HG02642 (cell line): ENCODE measurements around the gene FMN2.

Experiments
- ATAC-seq: cut with Tn5 transposase; IDR thresholded peaks from one replicate; pipeline ENCODE4 v1.9.1; 2021; ENCODE audit warnings: mild to moderate bottlenecking; ENCODE audit not compliant: unreplicated experiment, poor library complexity

Gene FMN2

GRCh38 chr1:240190881-240191401 is 99.3 kb downstream of the FMN2 start:
- ATAC-seq: no peak

DNA sequence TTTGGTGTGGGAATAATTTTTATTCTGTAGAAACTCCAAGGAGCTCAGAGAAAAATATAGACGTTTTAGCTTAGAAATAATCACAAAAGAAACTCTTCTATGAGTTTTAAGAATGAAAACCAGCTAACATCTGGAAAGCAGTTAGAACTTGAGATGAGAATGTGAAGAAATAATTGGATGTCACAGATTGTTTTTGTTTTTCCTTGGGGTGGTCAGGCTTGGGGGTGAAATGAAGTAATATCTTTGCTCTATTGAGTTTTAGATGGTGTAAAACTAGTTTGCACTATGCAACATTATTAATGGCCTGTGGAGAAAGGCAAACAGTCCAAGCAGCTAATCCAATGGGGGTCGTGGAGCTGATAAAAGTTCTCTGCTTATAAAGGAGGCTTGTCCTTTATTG is 101.2 kb downstream of the FMN2 start:
- no peak for ATAC-seq

DNA sequence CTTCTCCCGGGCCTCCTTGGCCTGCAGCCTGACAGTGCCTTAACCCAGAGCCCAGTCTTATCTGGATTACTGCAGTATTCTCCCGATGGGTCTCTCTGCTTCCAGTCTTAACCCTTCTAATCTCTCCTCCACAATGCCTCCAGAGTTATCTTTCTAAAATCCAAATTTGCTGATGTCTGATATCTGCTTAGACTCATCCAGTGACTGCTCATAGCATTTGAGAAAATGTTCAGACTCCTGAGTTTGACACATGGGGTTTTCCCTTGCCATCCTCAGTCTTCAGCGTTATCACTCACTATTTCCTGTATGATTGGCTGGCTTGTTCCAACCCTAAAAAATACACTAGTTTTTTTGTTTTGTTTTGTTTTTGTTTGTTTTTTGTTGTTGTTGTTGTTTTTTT is 102.0 kb downstream of the FMN2 start:
- no peak for ATAC-seq

GRCh38 chr1:240194120-240194519 is 102.4 kb downstream of the FMN2 start:
- no peak for ATAC-seq

- no peak for ATAC-seq
These were observed 106.7 kb downstream of the FMN2 start for GRCh38 chr1:240198376-240198775.

- ATAC-seq: no peak
These were observed 108.3 kb downstream of the FMN2 start for GRCh38 chr1:240199758-240200645.

- no peak for ATAC-seq
These were observed 110.2 kb downstream of the FMN2 start for GRCh38 chr1:240201931-240202330.

DNA sequence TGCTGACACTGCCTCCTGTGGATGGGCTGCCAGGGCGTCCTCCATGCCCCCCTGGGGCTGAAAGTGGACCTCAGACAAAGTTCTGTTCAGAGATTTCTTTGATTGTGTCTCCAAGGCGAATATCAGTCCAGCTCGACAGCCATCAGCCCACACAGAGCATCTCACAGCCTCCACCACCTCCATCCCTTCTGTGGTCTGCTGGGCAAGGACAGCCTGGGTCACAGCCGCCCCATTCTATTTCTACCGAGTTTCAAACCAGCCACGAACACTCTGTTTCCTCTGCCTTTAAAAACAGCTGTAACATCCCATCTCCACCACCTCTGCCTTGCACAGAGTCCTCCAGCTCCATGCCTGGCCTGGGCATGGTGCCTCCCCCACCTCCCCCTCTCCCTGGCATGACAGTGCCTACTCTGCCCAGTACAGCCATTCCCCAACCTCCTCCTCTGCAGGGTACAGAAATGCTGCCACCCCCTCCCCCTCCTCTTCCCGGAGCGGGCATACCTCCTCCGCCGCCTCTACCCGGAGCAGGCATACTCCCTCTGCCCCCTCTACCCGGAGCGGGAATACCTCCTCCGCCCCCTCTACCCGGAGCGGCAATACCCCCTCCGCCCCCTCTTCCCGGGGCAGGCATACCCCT is 115.5 kb downstream of the FMN2 start:
- ATAC-seq: no peak

- no peak for ATAC-seq
These were observed 118.3 kb downstream of the FMN2 start for GRCh38 chr1:240210026-240210425.

GRCh38 chr1:240212556-240212955 is 120.9 kb downstream of the FMN2 start:
- ATAC-seq: no peak

DNA sequence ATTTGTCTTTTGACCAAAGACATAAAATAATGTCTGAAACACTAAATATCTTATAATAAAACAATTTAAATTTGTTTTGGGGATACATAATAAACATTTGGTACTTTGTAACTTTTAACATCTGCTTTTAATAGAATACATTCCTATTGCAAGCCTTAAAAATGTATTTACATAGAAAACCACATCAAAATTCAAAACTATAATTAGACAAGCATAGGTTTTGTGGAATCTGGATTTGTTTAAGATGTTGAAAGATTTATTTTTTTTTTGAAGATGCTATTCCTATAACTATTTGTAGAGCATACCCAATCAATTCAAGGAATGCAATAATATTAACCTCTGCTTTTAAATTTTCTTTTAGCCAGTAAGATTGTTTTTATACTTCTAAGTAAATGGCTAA is 125.7 kb downstream of the FMN2 start:
- no peak for ATAC-seq

DNA sequence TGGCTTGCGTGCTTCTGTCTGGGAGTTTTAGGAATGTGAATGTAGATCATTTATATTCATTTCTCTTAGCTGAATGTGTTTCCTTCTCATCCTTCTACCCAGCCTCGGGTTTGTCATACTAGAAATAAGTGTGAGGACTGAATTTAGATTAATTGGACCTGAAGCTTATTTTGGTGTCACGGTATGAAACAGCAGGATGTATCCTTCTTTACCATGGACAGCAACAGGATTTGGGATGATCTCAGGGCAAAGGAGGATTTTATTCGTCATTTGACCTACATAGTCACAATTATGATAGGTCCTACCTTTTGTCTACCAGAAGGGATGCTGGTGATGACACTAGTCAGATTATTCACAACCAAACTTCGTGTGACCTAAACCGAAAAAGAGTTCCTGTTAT is 127.4 kb downstream of the FMN2 start:
- ATAC-seq: no peak

- ATAC-seq: no peak
These were observed 134.4 kb downstream of the FMN2 start for GRCh38 chr1:240226102-240226501.

- no peak for ATAC-seq
These were observed 139.1 kb downstream of the FMN2 start for GRCh38 chr1:240230816-240231215.

DNA sequence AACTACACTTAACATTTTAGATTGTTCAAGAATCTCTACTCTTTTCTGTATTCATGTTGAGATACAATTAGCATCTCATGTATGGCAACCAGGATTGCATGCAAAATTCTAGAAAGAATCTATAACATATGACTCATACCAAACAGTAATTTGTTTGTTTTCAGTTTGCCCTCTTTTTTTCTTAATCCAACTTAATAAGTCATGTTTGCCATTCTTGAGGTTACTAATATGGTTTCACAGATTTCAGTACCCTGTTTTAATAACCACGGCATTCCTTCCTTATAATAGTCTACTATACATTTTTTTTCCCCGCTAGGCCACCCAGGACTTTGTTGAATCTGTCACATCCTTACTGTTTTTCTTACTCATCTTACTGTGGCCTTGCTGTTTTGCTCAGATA is 140.8 kb downstream of the FMN2 start:
- ATAC-seq: no peak

DNA sequence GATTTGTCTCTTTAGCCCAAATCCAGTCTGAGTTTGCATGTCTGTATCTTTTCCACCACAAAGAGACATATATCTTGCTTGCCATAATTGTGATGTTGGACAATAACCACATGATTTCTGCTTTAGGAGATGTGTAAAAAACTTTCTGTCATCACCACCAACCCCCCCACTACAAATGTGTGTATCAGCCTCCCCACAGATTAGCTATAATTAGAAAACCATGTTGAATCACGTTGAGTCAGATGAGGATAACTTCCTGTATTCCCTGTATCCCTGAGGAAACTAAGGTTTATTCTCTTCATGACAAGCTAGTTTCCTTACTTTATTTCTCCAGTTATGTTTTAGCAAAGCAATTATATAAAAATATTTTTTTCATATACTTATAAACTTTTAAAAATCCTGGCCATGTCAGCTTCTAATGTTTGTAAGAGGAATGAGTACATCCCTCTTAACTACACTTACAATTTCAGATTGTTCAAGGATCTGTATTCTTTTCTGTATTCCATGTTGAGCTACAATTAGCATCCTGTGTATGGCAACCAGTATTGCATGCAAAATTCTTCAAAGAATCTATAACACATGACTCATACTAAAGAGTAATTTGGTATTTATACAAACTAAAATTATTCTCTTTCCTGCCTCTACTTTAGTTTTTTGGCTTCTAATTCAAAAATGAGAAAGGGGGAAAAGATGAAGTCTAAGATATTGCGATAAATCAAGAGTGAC is 143.0 kb downstream of the FMN2 start:
- ATAC-seq: no peak

DNA sequence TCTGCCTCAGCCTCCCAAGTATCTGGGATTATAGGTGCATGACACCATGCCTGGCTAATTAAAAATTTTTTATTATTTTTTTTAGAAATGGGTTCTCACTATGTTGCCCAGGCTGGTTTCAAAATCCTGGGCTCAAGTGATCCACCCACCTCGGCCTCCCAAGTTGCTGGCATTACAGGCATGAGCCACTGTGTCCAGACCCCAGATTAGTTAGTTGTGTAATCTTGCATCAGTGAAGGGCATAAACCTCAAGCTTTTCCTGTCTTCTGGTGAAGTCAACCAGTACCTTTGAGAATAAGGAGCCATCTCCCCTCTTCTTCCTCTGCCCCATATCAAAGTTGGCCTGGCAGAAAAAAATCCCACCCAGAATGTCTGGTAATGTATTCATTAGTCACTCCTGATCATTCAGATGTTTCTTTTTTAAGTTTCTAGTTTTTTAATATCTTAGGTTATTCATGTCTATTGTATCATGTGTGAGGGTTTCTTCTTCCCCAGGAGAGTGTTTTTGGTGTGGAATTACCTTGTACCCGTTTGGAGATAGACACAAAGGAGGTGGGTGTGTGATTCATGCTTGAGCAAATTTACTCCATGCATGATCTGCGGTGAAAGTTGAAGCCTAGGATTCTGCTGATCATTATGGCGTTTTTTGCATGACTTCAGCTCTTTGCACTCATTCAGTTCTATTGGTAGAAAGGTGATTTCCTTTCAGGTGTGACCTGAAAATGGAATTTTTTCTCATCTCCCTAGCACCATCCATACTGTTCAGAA is 144.0 kb downstream of the FMN2 start:
- no peak for ATAC-seq

- ATAC-seq: no peak
These were observed 145.6 kb downstream of the FMN2 start for GRCh38 chr1:240237305-240237721.

- ATAC-seq: no peak
These were observed 147.6 kb downstream of the FMN2 start for GRCh38 chr1:240239309-240239708.

DNA sequence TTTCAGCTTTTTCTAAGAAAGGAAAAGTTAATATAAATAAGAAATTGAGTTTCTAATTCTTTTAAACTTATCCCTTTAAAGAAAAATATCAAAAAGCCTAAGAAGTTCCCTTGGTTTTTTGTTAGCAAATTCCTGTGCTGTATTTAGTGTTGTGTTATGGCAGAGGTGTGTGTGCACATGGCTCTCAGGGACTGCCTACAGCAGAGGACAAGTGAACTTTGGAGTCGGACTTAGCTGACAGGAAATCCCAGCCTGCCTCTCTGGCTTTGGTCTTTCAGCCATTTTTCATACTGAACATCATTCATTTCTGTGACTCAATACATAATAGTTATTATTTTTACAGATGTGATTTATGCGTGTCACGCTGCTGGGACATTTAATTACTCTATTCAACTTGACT is 149.6 kb downstream of the FMN2 start:
- no peak for ATAC-seq
